HCT116 (cell line): ENCODE measurements around the gene CLCN5. TPM values are rescaled to one million over a fixed set of nuclear protein-coding genes. Genes with fewer than 3 reads are reported as not detected.

Source experiments
- ATAC-seq: fragments of 200-7000 bp; cut with Tn5 transposase; 2 replicates; pipeline ENCODE4 v1.9.1; 2020; ENCODE audit warnings: mild to moderate bottlenecking, moderate library complexity
- BruUV-seq: library from RNA; stranded (reverse); fragments of 400-500 nt; replicated peaks from 2 replicates; lab custom pipeline; 2021; lab: Mats Ljungman, UMichigan
- CTCF ChIA-PET: fragments of 300-600 bp; sonication (Branson Sonifier 250); formaldehyde crosslinking; loops from one replicate; lab custom pipeline; 2021; ENCODE audit warnings: antibody characterized with exemption; lab: Charles Lee
- POLR2A ChIA-PET: fragments of 300-600, 350-600 bp; sonication (Branson Sonifier 250); formaldehyde crosslinking; loops from one replicate; lab custom pipeline; 2021; ENCODE audit warnings: antibody characterized with exemption; lab: Charles Lee
- RAD21 ChIA-PET, 2 experiments: fragments of 300-600 bp; sonication (Branson Sonifier 250); formaldehyde crosslinking; loops; one replicate each; lab custom pipeline; 2023; ENCODE audit warnings: low total read pairs in 2 of 2; ENCODE audit not compliant: uncharacterized antibody in 2 of 2, unreplicated experiment in 2 of 2, low non-redundant PET in 1 of 2; lab: Charles Lee
- DNase-seq: peaks from one replicate; pipeline ENCODE4 v3.0.0-alpha.2; 2010; ENCODE audit warnings: low read depth, low spot score
- H2AFZ ChIP-seq: fragments of 200-600 bp; shearing (Covaris generic), sonication (generic); 2 replicates; pipeline ENCODE4 v1.6.1; 2017; ENCODE audit warnings: low read depth, mixed run types, mixed read lengths, antibody characterized with exemption, low read length; ENCODE audit not compliant: poor library complexity, severe bottlenecking
- H3K27ac ChIP-seq: 2 replicates; pipeline ENCODE4 v1.5.1; 2012; ENCODE audit warnings: low read depth, low read length
- H3K27me3 ChIP-seq: fragments of 200-600 bp; sonication (generic); 2 replicates; pipeline ENCODE4 v1.6.1; 2016; ENCODE audit warnings: mixed run types, low read length, mixed read lengths; ENCODE audit not compliant: insufficient read depth
- H3K36me3 ChIP-seq, 2 experiments: fragments of 200-500 bp in 1 of 2; fragments of 200-600 bp in 1 of 2; sonication (Bioruptor generic) in 1 of 2; sonication (generic) in 1 of 2; 2 replicates each; pipeline versions ENCODE4 v1.5.1 to v1.6.1; 2014 to 2016; ENCODE audit warnings: low read length in 2 of 2, inconsistent platforms in 1 of 2, mixed read lengths in 1 of 2, mixed run types in 1 of 2; ENCODE audit not compliant: insufficient read depth in 2 of 2, control insufficient read depth in 1 of 2
- H3K4me1 ChIP-seq, 2 experiments: fragments of 200-600 bp in 1 of 2; sonication (generic) in 1 of 2; 2 replicates each; pipeline versions ENCODE4 v1.5.1 to v1.6.1; 2012 to 2017; ENCODE audit warnings: low read length in 2 of 2, inconsistent platforms in 1 of 2, mild to moderate bottlenecking in 1 of 2, mixed read lengths in 1 of 2, mixed run types in 1 of 2, moderate library complexity in 1 of 2; ENCODE audit not compliant: insufficient read depth in 2 of 2, control insufficient read depth in 1 of 2
- H3K4me2 ChIP-seq: fragments of 200-600 bp; sonication (generic); 2 replicates; pipeline ENCODE4 v1.6.1; 2017; ENCODE audit warnings: mixed run types, low read length, mixed read lengths
- H3K4me3 ChIP-seq, 2 experiments: fragments of 200-600 bp in 1 of 2; sonication (generic) in 1 of 2; replicated peaks in 1 of 2; 2 replicates each; pipeline ENCODE4 v1.5.1; 2011 to 2016; ENCODE audit warnings: low read length in 2 of 2, control low read depth in 1 of 2, low read depth in 1 of 2, mild to moderate bottlenecking in 1 of 2, mixed read lengths in 1 of 2, mixed run types in 1 of 2
- H3K79me2 ChIP-seq: fragments of 200-600 bp; sonication (generic); 2 replicates; pipeline ENCODE4 v1.6.1; 2017; ENCODE audit warnings: mild to moderate bottlenecking, mixed run types, low read length, moderate library complexity, mixed read lengths; ENCODE audit not compliant: insufficient read depth
- H3K9ac ChIP-seq: fragments of 200-600 bp; sonication (generic); 2 replicates; pipeline ENCODE4 v1.6.1; 2016; ENCODE audit warnings: low read length, mixed read lengths
- H3K9me2 ChIP-seq: fragments of 200-600 bp; sonication (generic), shearing (Covaris generic); 2 replicates; pipeline ENCODE4 v1.6.1; 2017; ENCODE audit warnings: mixed run types, mild to moderate bottlenecking, moderate library complexity; ENCODE audit not compliant: insufficient read depth
- H3K9me3 ChIP-seq, 2 experiments: fragments of 200-500 bp in 1 of 2; fragments of 200-600 bp in 1 of 2; sonication (Bioruptor generic) in 1 of 2; sonication (generic) in 1 of 2; 2 replicates each; pipeline ENCODE4 v1.6.1; 2014 to 2017; ENCODE audit warnings: low read length in 2 of 2, mixed read lengths in 2 of 2, inconsistent platforms in 1 of 2, low read depth in 1 of 2, mild to moderate bottlenecking in 1 of 2, mixed run types in 1 of 2, moderate library complexity in 1 of 2; ENCODE audit not compliant: control insufficient read depth in 1 of 2, insufficient read depth in 1 of 2
- H4K20me1 ChIP-seq: fragments of 200-600 bp; sonication (generic), shearing (Covaris generic); 2 replicates; pipeline ENCODE4 v1.6.1; 2017; ENCODE audit warnings: mixed run types, mild to moderate bottlenecking, moderate library complexity; ENCODE audit not compliant: insufficient read depth
- CEBPB ChIP-seq: IDR thresholded peaks from 2 replicates; pipeline ENCODE4 v1.6.1; 2012; ENCODE audit warnings: low read depth
- EGR1 ChIP-seq: IDR thresholded peaks from 2 replicates; pipeline ENCODE4 v1.6.1; 2012; ENCODE audit warnings: low read depth
- ELF1 ChIP-seq: IDR thresholded peaks from 2 replicates; pipeline ENCODE4 v1.6.1; 2012; ENCODE audit warnings: low read depth, borderline replicate concordance
- EZH2 ChIP-seq: fragments of 200-600 bp; sonication (generic); IDR thresholded peaks from 2 replicates; pipeline ENCODE4 v1.6.1; 2017; ENCODE audit warnings: antibody characterized with exemption, mixed run types
- FOSL1 ChIP-seq: IDR thresholded peaks from 2 replicates; pipeline ENCODE4 v1.6.1; 2012; ENCODE audit warnings: low read depth
- MAX ChIP-seq: IDR thresholded peaks from 2 replicates; pipeline ENCODE4 v1.6.1; 2012
- POLR2A ChIP-seq: IDR thresholded peaks from 2 replicates; pipeline ENCODE4 v1.7.0; 2011; ENCODE audit warnings: borderline replicate concordance; ENCODE audit not compliant: insufficient read depth, insufficient read length; ENCODE audit errors: extremely low read depth
- POLR2AphosphoS5 ChIP-seq: IDR thresholded peaks from 2 replicates; pipeline ENCODE4 v1.6.1; 2011; ENCODE audit warnings: mild to moderate bottlenecking, low read depth, low read length, moderate library complexity
- RAD21 ChIP-seq: IDR thresholded peaks from 2 replicates; pipeline ENCODE4 v1.6.1; 2012; ENCODE audit warnings: low read depth, mild to moderate bottlenecking
- REST ChIP-seq: IDR thresholded peaks from 2 replicates; pipeline ENCODE4 v1.6.1; 2012; ENCODE audit warnings: low read depth
- SP1 ChIP-seq: IDR thresholded peaks from 2 replicates; pipeline ENCODE4 v1.6.1; 2012; ENCODE audit warnings: low read depth
- SRF ChIP-seq: IDR thresholded peaks from 2 replicates; pipeline ENCODE4 v1.6.1; 2012; ENCODE audit warnings: low read depth
- TCF7L2 ChIP-seq: IDR thresholded peaks from 2 replicates; pipeline ENCODE4 v1.7.0; 2011; ENCODE audit warnings: borderline replicate concordance, inconsistent platforms; ENCODE audit not compliant: insufficient read depth, insufficient read length; ENCODE audit errors: extremely low read depth
- YY1 ChIP-seq: IDR thresholded peaks from 2 replicates; pipeline ENCODE4 v1.6.1; 2011; ENCODE audit warnings: low read length, low read depth, moderate library complexity, mild to moderate bottlenecking; ENCODE audit not compliant: insufficient replicate concordance; ENCODE audit errors: extremely low read depth
- intact Hi-C: fragments of 100-400 bp; cut with micrococcal nuclease; formaldehyde crosslinking; loops from 2 replicates; pipeline ENCODE4 v1.10.0; 2022
- total RNA-seq: library from RNA; stranded (reverse); gene quantifications from one replicate; pipeline ENCODE4 v1.2.1, GENCODE V29; 2021; ENCODE audit not compliant: unreplicated experiment

CLCN5 gene
- total RNA-seq, 1 experiment from 2014 or later: 6.1 TPM

GRCh38 chrX:50002067-50002714 is 79.8 kb downstream of the CLCN5 start:
- H3K4me2 ChIP-seq: no peak overlapping the region
- no peaks in the 10 kb centered on the region for H3K79me2 ChIP-seq
- ChIA-PET CTCF (no interaction called here), POLR2A (interaction anchor here (0.6 kb wide), 1 partner anchor 205 kb away, joined by 3 read pairs; no protein-coding TSS in a partner anchor), RAD21 (no interaction called here)
- TF ChIP-seq EZH2 (no peak), SRF (no peak), POLR2A (no peak), POLR2AphosphoS5 (no peak), TCF7L2 (no peak), SP1 (no peak), RAD21 (no peak), ELF1 (no peak), CEBPB (no peak), REST (no peak), EGR1 (no peak), MAX (no peak), FOSL1 (no peak), YY1 (no peak)
- H3K9me2 ChIP-seq: no peaks in the 10 kb centered on the region
- DNase-seq (no peak), ATAC-seq (no peak)
- H3K27ac ChIP-seq: no peak overlapping the region
- no TSS peak for BruUV-seq
- no peak overlapping the region for H2AFZ ChIP-seq
- no peaks in the 10 kb centered on the region for H4K20me1 ChIP-seq
- H3K4me3 ChIP-seq: no peak overlapping the region
- no peaks in the 10 kb centered on the region for H3K36me3 ChIP-seq
- no peaks in the 10 kb centered on the region for H3K9me3 ChIP-seq
- H3K27me3 ChIP-seq: no peaks in the 10 kb centered on the region
- H3K4me1 ChIP-seq: no peaks in the 10 kb centered on the region
- intact Hi-C loops: no loop called here
- no peak overlapping the region for H3K9ac ChIP-seq
